Mucosa of stomach (tissue), 1 donor: ENCODE measurements around the gene ITGAL.
"Not testable (repeated sequence)": the region's sequence is repeated elsewhere in the genome, so short reads cannot be mapped to it uniquely, and the experiment has no call there.

Experiments used
- H3K27me3 ChIP-seq: one replicate; pipeline ENCODE4 v1.7.0; 2013; ENCODE audit warnings: mild to moderate bottlenecking, low read length; ENCODE audit not compliant: control insufficient read depth, insufficient read depth
- H3K36me3 ChIP-seq: one replicate; pipeline ENCODE4 v1.7.0; 2013; ENCODE audit warnings: low read length; ENCODE audit not compliant: control insufficient read depth, insufficient read depth
- H3K4me1 ChIP-seq: one replicate; pipeline ENCODE4 v1.7.0; 2013; ENCODE audit warnings: mild to moderate bottlenecking, low read length; ENCODE audit not compliant: control insufficient read depth, insufficient read depth
- H3K4me3 ChIP-seq: one replicate; pipeline ENCODE4 v1.7.0; 2013; ENCODE audit warnings: low read length
- H3K9ac ChIP-seq: one replicate; pipeline ENCODE4 v1.7.0; 2013; ENCODE audit warnings: mild to moderate bottlenecking, low read length, moderate library complexity
- H3K9me3 ChIP-seq: one replicate; pipeline ENCODE4 v1.7.0; 2013; ENCODE audit warnings: mild to moderate bottlenecking, low read length, moderate library complexity; ENCODE audit not compliant: control insufficient read depth
- donor health status: Pancreatic carcinoma.

Gene ITGAL

DNA sequence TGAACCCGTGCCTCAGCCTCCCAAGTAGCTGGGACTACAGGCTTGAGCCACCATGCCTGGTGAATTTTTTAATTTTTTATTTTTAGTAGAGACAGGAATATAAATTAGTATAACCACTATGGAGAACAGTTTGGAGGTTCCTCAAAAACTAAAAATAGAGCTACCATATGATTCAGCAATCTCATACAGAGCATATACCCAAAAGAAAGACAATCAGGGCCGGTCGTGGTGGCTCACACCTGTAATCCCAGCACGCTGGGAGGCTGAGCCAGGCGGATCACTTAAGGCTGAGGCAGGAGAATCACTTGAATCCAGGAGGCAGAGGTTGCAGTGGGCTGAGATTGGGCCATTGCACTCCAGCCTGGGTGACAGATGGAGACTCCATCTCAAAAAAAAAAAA, 11.1 kb upstream of the ITGAL start:
- not testable (repeated sequence) for H3K4me1 ChIP-seq

DNA sequence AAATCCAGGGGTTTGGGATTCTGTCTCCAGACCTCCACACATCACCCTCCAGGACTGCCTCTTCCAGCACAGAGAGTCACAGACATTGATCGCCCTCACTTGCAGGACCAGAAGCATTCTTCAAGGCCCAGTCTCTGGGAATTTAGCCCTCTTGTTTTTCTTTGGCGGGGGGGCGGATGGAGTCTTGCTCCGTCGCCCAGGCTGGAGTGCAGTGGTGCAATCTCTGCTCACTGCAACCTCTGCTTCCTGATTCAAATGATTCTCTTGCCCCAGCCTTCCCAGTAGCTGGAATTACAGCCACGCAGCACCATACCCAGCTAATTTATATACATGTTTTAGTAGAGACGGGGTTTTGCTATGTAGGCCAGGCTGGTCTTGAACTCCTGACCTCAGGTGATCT, 8.5 kb upstream of the ITGAL start:
- Histone ChIP-seq H3K4me3 (no peak overlapping the region), H3K9me3 (no peaks in the 10 kb centered on the region), H3K27me3 (no peaks in the 10 kb centered on the region), H3K9ac (no peak overlapping the region), H3K36me3 (no peaks in the 10 kb centered on the region), H3K4me1 (no peaks in the 10 kb centered on the region)

More for the DNA sequence above, 11.1 kb upstream of the ITGAL start:
- H3K36me3 ChIP-seq, H3K9me3 ChIP-seq, H3K27me3 ChIP-seq, H3K4me3 ChIP-seq, H3K9ac ChIP-seq: not testable (repeated sequence)

DNA sequence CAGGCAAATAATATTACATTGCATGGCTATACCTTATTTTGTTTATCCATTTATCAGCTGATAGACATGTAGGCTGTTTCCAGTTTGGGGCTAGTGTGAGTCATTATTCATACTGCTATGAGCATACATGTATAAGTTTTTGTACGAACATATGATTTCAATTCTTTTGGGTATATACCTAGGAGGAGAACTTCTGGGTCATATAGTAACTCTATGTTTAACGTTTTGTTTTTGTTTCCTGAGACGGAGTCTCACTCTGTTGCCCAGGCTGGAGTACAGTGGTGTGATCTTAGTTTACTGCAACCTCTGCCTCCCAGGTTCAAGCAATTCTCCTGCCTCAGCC, 2.4 kb upstream of the ITGAL start:
- no peaks in the 10 kb centered on the region for H3K9me3 ChIP-seq
- peaks cover 2% of the 10 kb centered on the region for H3K27me3 ChIP-seq
- no peaks in the 10 kb centered on the region for H3K36me3 ChIP-seq
- no peaks in the 10 kb centered on the region for H3K4me1 ChIP-seq
- no peak overlapping the region for H3K4me3 ChIP-seq
- H3K9ac ChIP-seq, result no peak overlapping the region

DNA sequence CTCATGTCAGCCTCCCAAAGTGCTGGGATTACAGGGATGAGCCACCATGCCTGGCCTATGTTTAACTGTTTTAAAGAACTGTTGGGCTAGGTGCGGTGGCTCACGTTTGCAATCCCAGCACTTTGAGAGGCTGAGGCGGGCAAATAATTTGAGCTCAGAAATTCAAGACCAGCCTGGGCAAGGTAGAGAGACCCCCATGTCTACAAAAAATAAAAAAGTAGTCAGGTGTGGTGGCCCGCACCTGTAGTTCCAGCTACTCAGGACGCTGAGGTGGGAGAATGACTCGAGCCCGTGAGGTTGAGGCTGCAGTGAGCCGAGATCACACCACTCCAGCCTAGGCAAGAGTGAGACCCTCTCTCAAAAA, 1.9 kb upstream of the ITGAL start:
- no peaks in the 10 kb centered on the region for H3K36me3 ChIP-seq
- no peaks in the 10 kb centered on the region for H3K4me1 ChIP-seq
- no peaks in the 10 kb centered on the region for H3K9me3 ChIP-seq
- H3K9ac ChIP-seq, result no peak overlapping the region
- no peak overlapping the region for H3K4me3 ChIP-seq
- peaks cover 6% of the 10 kb centered on the region for H3K27me3 ChIP-seq

DNA sequence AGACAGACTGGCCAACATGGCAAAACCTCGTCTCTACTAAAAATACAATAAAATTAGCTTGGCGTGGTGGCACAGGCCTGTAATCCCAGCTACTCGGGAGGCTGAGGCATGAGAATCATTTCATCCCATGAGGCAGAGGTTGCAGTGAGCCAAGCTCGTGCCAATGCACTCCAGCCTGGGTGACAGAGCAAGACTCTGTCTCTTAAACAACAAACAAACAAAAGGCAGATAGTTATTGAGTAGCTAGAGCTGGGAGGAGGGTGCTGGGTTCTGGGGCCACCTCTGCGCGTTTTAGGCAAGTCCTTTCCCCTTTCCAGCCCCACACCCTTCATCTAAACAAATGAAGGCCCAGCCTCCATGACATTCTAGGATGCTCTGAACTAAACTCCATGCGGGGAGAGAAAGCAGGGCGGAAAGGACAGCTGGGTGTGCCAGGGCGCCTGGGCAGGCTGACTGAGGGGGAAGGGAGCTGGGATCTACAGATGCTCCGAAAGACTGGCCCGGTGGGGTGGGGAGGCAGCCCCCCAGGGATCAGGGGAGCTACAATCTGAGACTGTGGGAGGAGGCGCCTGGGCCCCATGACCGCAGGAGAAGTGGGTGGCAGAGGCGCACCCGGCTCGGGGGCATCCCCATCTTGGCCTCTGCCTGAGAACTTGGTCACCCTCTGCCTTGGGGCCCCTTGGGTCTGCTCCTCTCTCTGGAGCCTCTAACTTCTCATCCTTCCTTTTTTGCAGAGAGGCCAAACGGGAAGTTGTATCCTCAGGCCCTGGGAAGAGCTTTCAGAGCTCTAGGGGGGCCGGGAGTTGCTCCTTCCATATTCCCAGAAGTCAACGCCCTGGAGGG, 910 bp downstream of the ITGAL start:
- no peaks in the 10 kb centered on the region for H3K9me3 ChIP-seq
- no peak overlapping the region for H3K9ac ChIP-seq
- no peak overlapping the region for H3K4me3 ChIP-seq
- H3K4me1 ChIP-seq, result no peaks in the 10 kb centered on the region
- peaks cover 6% of the 10 kb centered on the region for H3K27me3 ChIP-seq
- no peaks in the 10 kb centered on the region for H3K36me3 ChIP-seq

DNA sequence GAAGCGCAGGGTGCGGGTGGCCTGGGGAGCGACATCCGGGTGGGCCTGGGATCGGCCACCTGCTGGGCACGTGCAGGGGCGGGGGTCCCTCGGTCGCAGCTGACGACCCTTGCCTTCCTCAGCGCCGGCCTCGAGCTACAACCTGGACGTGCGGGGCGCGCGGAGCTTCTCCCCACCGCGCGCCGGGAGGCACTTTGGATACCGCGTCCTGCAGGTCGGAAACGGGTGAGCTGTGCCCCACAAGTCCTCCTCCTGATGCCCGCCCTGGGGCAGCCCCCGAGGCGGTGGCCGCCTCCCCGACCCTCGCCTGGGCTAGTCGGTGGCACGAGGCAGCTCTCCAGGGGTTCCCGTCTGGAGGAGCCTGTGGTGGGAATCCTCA, 1.5 kb downstream of the ITGAL start:
- Histone ChIP-seq H3K9ac (no peak overlapping the region), H3K27me3 (peaks cover 6% of the 10 kb centered on the region), H3K9me3 (no peaks in the 10 kb centered on the region), H3K4me1 (no peaks in the 10 kb centered on the region), H3K36me3 (no peaks in the 10 kb centered on the region), H3K4me3 (no peak overlapping the region)

DNA sequence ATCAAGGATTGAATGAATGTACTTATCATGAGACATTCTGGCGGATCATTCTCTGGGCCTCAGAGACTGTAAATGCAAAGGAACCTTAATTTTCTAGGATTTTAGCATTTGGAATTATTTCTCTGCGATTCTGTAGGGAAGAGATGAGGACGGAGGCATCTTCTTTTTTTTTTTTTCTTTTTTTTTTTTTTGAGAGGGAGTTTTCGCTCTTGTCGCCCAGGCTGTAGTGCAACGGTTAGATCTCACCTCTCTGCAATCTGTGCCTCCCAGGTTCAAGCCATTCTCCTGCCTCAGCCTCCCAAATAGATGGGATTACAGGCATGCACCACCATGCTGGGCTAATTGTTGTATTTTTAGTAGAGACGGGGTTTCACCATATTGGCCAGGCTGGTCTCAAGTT, 2.1 kb downstream of the ITGAL start:
- peaks cover 6% of the 10 kb centered on the region for H3K27me3 ChIP-seq
- H3K4me1 ChIP-seq, result no peaks in the 10 kb centered on the region
- no peak overlapping the region for H3K9ac ChIP-seq
- H3K9me3 ChIP-seq, result no peaks in the 10 kb centered on the region
- no peak overlapping the region for H3K4me3 ChIP-seq
- H3K36me3 ChIP-seq, result no peaks in the 10 kb centered on the region

DNA sequence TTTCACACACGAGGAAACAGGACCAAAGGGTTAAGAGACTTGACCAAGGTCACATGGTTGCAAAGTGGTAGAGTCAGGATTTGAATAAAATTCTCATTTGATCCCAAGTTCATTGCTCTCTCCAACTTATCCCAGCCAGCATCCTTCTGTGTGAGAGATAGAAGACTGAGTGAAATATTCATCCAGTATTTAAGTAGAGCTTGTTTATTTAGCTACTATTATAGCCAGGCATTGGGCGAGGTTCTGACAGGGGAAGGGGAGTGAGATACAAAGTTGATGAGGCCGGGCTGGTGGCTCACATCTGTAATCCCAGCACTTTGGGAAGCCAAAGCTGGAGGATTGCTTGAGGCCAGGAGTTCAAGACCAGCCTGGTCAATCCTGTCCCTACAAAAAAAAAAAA, 4.4 kb downstream of the ITGAL start:
- Histone ChIP-seq H3K9me3 (no peaks in the 10 kb centered on the region), H3K4me3 (no peak overlapping the region), H3K27me3 (peaks cover 6% of the 10 kb centered on the region), H3K9ac (no peak overlapping the region), H3K36me3 (no peaks in the 10 kb centered on the region), H3K4me1 (no peaks in the 10 kb centered on the region)

DNA sequence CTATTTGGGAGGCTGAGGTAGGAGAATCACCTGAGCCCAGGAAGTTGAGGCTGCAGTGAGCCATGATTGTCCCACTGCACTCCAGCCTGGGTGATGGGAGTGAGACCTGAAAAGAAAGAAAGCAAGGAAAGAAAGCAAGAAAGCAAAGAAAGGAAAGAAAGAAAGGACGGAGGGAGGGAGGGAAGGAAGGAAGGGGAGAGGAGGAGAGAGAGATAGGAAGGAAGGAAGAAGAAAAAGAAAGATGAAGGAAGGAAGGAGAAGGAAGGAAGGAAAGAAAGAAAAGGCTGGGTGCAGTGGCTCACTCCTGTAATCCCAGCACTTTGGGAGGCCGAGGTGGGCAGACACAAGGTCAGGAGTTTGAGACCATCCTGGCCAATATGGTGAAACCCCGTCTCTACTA, 5.2 kb downstream of the ITGAL start:
- H3K36me3 ChIP-seq, H3K4me3 ChIP-seq, H3K27me3 ChIP-seq, H3K4me1 ChIP-seq, H3K9ac ChIP-seq, H3K9me3 ChIP-seq: not testable (repeated sequence)

DNA sequence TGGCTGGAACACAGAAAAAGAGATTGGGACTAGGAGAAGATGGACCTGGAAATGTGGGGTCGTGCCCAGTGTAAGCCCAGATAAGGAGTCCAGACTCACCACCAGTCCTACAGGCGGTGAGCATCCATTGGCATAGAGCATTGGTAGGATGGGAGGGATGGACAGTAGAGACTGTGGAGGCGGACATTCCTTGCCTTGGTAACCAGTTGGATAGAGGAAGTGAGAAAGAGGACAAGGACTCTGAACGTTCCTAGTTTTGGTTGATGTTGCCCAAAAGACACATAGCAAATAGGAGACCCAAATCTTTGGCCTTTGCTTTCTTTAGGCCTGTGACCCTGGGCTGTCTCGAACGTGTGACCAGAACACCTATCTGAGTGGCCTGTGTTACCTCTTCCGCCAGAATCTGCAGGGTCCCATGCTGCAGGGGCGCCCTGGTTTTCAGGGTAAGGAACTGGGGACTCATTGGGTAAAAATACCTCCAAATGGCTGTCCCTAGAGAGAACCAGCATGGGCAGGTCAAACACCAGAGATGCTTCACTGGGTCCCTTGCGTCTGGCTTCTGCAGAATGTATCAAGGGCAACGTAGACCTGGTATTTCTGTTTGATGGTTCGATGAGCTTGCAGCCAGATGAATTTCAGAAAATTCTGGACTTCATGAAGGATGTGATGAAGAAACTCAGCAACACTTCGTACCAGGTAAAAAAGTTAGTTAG, 6.4 kb downstream of the ITGAL start:
- Histone ChIP-seq H3K4me1 (no peaks in the 10 kb centered on the region), H3K9me3 (no peaks in the 10 kb centered on the region), H3K9ac (no peak overlapping the region), H3K36me3 (no peaks in the 10 kb centered on the region), H3K27me3 (peaks cover 6% of the 10 kb centered on the region), H3K4me3 (no peak overlapping the region)

DNA sequence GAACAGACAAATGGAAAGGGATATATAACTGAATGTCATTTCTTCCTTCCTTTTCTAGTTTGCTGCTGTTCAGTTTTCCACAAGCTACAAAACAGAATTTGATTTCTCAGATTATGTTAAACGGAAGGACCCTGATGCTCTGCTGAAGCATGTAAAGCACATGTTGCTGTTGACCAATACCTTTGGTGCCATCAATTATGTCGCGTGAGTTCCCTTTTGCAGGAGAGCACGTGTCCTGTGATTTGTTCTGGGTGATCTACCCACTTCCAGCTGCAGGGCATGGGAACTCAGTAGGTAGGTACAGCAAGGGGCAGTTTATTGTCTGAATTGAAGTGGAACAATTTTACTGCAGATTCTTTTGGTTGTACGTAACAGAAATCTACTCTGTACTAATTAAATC, 8.8 kb downstream of the ITGAL start:
- Histone ChIP-seq H3K9me3 (no peaks in the 10 kb centered on the region), H3K27me3 (no peaks in the 10 kb centered on the region), H3K4me3 (no peak overlapping the region), H3K4me1 (no peaks in the 10 kb centered on the region), H3K36me3 (no peaks in the 10 kb centered on the region), H3K9ac (no peak overlapping the region)

DNA sequence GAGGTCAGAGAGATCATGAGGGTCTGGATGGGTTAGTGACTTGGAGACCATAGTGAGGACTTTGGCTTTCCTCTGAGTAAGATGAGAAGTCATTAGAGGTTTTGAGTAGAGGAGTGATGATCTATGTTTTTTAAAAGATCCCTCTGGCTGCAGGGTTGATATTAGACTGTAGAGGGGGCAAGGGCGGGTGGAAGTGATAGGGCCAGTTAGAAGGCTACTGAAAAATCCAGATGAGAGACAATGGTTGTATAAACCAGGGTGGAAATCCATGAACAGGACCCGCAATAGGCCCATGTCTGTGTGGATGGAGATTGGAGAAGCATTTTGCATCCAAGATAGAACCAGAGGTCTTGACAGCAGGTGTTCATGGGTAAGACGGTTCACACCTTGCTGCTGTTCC, 9.8 kb downstream of the ITGAL start:
- Histone ChIP-seq H3K36me3 (no peaks in the 10 kb centered on the region), H3K27me3 (no peaks in the 10 kb centered on the region), H3K4me1 (no peaks in the 10 kb centered on the region), H3K4me3 (no peak overlapping the region), H3K9ac (no peak overlapping the region), H3K9me3 (no peaks in the 10 kb centered on the region)
